Stimulated activated CD8-positive, alpha-beta memory T cell treated with anti-CD3 and anti-CD28 coated beads, Interleukin-15, amount 100 ng/mL, for 1 hour (primary cell): ENCODE results near the gene PIGR.

Experiments used
- DNase-seq: peaks from one replicate; pipeline ENCODE4 v3.0.0-alpha.2; 2020; ENCODE audit warnings: low read depth

Gene PIGR

DNA sequence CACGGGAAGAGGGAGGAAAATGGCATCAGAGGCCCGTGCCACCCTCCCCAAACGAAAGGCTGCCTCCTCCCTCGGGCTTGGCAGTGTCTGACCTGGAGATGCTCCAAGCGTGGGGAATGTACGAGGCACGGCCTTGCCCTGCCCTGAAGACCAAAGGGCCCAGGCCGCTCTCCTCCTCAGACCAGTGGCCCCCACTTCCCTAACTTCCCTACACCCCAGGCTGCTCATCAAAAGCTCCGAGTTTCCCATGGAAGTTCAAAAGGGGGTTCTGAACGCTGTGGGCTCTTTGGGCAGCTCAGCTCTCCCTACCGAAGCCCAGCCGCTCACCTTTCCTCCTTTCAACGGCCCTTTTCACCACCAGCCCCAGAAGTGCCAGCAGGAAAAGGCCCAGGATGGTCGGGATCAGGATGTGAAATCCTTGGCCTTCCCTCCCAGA lies 36.4 kb downstream of the PIGR start:
- no peak for DNase-seq

- no peak for DNase-seq
Observed at GRCh38 chr1:206909161-206909882, 36.9 kb downstream of the PIGR start.

DNA sequence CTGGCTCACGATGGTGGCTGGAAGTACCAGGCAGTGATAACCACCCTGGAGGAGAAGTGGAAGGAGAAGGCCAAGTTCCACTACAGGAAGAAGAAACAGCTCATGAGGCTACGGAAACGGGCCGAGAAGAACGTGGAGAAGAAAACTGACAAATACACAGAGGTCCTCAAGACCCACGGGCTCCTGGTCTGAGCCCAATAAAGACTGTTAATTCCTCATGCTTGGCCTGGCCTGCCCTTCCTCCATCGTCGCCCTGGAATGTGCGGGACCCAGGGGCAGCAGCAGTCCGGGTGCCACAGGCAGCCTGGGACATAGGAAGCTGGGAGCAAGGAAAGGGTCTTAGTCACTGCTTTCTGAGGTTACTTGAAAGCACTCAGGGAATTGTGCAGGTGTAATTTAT lies 38.2 kb downstream of the PIGR start:
- no peak for DNase-seq

DNA sequence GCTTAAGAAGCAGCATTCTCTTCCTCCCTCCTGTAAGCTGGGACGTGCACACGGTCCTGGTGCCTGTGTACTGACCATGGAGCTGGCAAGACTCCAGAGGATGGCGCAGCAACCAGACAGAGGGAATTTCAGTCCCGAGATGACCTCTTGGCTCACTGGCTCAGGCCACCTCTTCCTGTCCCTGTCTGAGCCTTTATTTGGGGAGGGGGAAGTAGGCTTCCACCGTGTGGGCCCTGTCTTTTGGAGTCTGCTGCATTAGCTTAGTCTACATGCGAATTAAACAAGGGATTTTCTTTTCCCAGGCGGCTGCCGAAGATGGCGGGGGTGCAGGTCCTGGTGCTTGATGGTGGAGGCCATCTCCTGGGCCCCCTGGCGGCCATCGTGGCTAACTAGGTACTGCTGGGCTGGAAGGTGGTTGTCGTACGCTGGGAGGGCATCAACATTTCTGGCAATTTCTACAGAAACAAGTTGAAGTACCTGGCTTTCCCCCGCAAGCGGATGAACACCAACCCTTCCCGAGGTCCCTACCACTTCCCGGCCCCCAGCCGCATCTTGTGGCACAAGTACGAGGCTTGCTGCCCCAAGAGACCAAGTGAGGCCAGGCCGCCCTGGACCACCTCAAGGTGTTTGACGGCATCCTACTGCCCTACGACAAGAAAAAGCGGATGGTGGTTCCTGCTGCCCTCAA lies 38.8 kb downstream of the PIGR start:
- no peak for DNase-seq

- DNase-seq = no peak
Observed at GRCh38 chr1:206905295-206906164, 40.7 kb downstream of the PIGR start.

DNA sequence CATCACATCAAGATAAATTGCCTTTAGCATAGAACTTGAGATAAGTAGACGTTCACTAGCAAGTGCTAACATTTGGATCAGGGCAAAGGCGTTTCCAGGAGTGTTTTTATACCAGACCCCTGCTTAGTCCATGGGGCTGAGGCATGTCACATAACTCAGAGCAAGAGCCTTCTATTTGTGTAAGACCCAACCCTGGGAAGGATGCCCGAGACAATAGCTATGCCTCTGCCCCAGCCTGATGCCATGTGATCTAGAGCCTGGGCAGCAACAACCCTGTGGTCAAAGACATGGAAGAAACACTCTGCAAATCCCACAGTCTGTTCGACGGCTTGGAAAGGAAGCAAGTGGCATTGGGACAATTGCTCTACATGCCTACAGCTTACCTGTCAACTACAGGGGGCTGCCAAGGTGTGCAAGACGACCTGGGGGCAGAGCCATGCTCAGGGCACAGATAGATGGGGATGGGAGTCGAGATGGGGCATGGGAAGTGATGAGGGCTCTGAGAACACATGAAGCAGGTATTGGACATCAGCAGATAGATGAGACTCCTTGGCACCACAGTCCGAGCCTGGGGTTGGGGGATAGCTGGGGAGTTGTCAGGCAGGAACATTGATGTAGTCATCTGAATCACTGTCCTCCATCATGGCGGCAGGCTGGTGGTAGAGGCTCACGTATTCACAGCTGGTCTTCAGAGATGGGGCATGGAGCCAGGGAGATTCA lies 41.7 kb downstream of the PIGR start:
- no peak for DNase-seq

DNA sequence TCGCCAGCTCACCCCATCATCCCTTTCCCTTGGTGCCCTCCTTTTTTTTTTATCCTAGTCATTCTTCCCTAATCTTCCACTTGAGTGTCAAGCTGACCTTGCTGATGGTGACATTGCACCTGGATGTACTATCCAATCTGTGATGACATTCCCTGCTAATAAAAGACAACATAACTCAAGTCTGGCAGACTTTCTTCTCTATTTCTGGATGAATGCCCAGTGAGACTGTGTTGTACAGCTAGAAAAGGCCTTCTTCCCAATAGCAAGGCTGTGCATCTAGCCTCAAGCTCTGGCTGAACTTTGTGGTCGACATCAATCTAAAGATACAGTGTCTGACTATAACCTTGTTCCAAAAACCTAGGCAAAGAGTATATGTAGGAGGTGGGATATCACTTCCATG lies 42.6 kb downstream of the PIGR start:
- DNase-seq = no peak

- no peak for DNase-seq
Observed at GRCh38 chr1:206902702-206903101, 43.6 kb downstream of the PIGR start.

DNA sequence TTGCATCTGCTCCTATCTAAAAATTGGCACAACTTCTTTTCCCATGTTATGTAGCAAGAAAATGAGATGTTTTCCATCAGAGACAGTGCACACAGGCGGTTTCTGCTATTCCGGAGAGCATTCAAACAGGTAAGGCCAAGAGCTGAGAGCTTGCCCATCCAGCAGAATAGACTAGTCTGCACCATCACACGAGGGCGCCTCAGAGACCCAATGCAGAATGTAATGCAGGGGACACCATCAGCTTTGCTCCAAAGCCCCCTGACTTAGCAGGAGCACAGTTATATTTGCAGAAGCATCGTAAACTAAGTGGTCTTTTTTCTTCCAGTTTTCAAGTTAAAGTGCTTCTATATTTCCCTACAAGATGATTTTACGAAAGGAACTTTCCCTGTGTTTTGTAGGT lies 44.3 kb downstream of the PIGR start:
- no peak for DNase-seq

GRCh38 chr1:206900149-206900548 lies 46.1 kb downstream of the PIGR start:
- DNase-seq = no peak

DNA sequence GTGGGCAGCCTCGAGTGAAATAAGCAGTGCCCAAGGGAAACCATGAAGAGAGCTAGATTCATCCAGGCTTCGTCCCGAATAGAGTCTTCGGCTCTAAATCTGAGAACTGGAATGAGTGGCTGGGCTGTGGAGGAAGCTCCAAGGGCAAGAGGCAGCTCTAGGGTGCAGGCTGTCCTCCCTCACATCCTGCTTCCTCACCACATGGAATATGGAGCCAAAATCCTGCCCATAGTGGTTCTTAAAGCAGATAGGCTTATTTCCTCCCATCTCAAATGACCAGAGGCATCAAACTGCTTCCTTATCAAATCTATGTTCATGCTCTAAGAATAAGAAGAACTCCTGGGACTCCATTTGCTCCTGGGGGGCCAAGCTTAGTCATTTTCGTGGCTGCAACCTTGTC lies 46.5 kb downstream of the PIGR start:
- no peak for DNase-seq

DNA sequence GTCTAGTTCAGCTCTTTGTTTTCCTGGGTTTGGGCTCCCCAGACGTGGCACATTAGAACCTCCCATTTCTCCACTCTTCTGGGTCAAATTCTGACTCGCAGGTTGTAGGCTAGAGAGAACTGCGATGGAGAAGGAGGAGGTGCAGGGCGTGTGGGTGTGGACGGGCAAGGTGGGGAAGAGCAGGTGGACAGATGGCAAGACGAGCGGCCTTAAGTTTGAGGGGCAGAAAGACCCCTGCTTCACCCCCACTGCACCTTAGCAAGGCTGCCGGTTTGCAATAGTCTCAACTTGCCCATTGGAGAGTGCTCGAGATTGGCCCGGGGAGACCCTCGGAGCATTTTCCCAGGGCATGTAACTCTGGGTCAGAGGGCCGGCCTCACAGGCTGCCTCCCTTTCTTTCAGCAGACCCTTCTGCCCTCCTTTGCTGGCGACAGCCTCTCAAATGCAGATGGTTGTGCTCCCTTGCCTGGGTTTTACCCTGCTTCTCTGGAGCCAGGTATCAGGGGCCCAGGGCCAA lies 47.3 kb downstream of the PIGR start:
- no peak for DNase-seq

- no peak for DNase-seq
Observed at GRCh38 chr1:206898089-206898914, 48.0 kb downstream of the PIGR start.

DNA sequence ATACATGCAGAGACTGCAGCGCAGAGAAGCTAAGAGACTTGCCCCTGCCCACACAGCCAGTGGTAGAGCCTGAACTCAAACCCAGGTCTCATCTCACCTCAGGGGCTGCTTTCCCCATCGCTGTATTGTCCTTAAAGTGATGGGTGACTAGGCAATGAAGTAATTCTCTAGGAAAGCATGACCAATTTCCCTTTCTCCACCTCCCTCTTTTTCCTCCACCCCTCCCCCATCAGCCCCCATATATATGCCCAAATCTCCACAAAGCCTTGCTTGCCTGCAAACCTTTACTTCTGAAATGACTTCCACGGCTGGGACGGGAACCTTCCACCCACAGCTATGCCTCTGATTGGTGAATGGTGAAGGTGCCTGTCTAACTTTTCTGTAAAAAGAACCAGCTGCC lies 49.1 kb downstream of the PIGR start, which contains the start of gene IL24:
IL24 (plus strand) TSS at position 269 of the 400 bp plus-strand sequence. CDS start 390 bp downstream, outside the sequence.
- no peak for DNase-seq

DNA sequence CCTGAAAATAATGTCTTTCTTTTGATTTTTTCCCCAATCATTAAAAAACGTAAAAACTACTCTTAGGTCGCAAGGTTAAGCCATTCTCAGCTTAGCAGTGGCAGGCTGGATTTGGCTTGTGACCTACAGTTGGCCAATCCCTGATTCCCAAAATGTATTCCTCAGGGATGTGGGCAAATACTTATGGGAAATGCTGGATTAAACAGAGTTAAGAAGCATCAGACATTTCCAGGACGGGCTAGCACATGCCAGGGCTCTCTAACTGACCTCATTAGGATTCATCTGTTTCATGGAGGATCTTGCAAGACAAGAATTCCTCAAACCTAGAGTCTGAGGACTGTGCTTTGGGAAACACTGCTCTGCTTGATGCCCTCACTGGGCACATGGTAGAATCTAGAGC lies 50.0 kb downstream of the PIGR start:
- DNase-seq = no peak

- DNase-seq = no peak
Observed at GRCh38 chr1:206895837-206896242, 50.4 kb downstream of the PIGR start.

GRCh38 chr1:206895325-206895724 lies 50.9 kb downstream of the PIGR start:
- no peak for DNase-seq

DNA sequence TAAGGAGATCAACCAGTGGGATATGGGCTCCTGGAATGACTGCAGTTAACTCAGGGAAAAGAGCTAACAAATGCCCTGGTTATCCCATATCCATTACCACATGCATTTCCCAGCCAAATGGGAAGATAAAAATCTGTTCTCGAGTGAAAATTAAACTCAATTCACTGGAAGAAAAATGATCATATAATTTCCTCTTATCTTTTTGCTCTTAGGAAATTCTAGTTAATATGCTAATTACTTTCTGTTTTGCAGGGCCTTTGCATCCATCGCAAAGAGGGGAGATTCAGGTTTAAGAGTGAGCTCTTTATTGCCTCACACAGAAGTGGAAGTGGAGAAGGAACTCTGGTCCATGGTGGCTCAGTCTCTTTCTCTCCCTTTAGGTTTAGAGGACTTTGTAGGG lies 52.9 kb downstream of the PIGR start:
- no peak for DNase-seq

DNA sequence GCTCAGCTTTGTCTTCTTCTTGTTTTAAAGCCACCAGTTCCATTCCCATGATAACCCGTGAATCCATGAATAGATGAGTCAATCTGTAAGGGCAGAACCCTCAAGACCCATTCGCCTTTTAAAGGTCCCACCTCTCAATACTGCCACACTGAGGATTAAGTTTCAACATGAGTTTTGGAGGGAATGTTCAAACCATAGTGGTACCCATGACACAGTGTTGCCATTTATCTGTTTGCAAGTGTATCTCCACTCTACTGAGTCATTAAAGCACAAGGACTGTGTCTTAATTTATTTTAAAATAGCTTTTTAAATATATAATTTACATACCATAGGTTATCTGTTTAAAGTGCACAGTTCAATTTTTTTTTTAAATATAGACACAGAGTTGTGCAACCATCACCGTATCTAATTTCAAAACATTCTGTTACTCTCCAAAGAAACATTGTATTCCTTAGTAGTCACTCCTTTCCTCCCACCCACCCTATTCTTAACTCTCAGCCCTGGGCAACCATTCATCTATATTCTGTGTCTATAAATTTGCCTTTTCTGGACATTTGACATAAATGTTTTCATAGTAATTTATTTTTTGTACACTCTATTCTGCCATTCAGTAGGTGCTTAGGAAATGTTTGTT lies 53.8 kb downstream of the PIGR start:
- DNase-seq = no peak

DNA sequence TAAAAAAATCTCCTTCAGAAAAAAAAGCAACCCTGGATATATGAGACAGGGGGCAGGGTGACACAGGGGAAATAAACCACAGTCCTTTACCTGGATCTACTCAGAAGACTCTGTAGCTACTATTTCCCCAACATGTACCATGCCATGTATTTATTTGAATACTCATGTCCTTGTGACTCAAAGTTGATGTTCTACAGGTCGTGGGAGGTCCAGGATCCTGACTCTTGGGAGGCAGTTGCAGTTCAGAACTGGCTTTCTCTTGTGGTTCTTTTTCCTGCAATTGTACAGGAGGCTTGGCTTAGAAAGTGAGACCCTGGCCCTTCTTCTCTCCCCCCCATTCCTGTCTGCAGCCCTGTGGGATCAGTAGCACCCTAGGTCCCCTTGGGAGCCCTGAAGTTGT lies 54.9 kb downstream of the PIGR start:
- no peak for DNase-seq
